Osteocyte (in vitro differentiated cells): ENCODE results near the gene LHFPL5. TPM values are rescaled to one million over a fixed set of nuclear protein-coding genes. Genes with fewer than 3 reads are reported as not detected.

ENCODE experiments used
- DNase-seq: peaks from one replicate; pipeline ENCODE4 v3.0.0; 2021; ENCODE audit warnings: mixed read lengths; ENCODE audit not compliant: unreplicated experiment; ENCODE audit errors: extremely low spot score
- H3K27ac Mint-ChIP-seq: one replicate; pipeline ENCODE4 v1.8.0; 2021; ENCODE audit warnings: mild to moderate bottlenecking, mixed read lengths; ENCODE audit not compliant: unreplicated experiment
- H3K27me3 Mint-ChIP-seq: one replicate; pipeline ENCODE4 v1.8.0; 2021; ENCODE audit warnings: mixed read lengths; ENCODE audit not compliant: unreplicated experiment
- H3K36me3 Mint-ChIP-seq: one replicate; pipeline ENCODE4 v1.8.0; 2021; ENCODE audit warnings: mixed read lengths; ENCODE audit not compliant: unreplicated experiment
- H3K4me1 Mint-ChIP-seq: one replicate; pipeline ENCODE4 v1.8.0; 2021; ENCODE audit warnings: mixed read lengths; ENCODE audit not compliant: unreplicated experiment
- H3K4me3 Mint-ChIP-seq: one replicate; pipeline ENCODE4 v1.8.0; 2021; ENCODE audit warnings: mild to moderate bottlenecking, moderate library complexity, mixed read lengths; ENCODE audit not compliant: unreplicated experiment
- H3K9me3 Mint-ChIP-seq: one replicate; pipeline ENCODE4 v1.8.0; 2021; ENCODE audit warnings: mixed read lengths; ENCODE audit not compliant: unreplicated experiment
- total RNA-seq: library from RNA; stranded (reverse); gene quantifications from 2 replicates; pipeline ENCODE4 v1.2.1, GENCODE V29; 2021
- TF ChIP-seq, protein P1 (sequence below): fragments of 200-600 bp; sonication (generic); IDR thresholded peaks from 2 replicates; pipeline ENCODE4 v1.5.0; 2021; ENCODE audit warnings: antibody characterized with exemption, mild to moderate bottlenecking, moderate library complexity

LHFPL5 gene
- total RNA-seq, 1 donor from 2014 or later = not detected

DNA sequence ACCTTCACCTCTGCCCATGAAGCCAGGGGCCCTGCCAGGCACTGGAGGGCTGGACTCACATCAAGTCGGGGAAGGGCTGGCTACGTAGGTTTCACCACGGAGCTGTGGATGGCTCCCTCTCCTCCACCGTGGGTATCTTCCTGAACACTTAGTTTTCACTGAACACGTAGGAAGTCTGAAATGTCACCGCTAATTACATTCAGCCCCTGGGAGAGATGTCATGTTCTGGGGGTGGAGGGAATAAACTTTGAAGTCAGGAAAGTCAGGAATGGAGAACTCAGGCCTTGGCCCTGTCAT is 6.5 kb downstream of the LHFPL5 start:
- Mint-ChIP-seq H3K4me3 (no peak overlapping the region), H3K27me3 (no peaks in the 10 kb centered on the region), H3K9me3 (no peaks in the 10 kb centered on the region), H3K27ac (no peak overlapping the region), H3K4me1 (peaks cover 2% of the 10 kb centered on the region), H3K36me3 (no peaks in the 10 kb centered on the region)
- TF ChIP-seq, protein P1, sequence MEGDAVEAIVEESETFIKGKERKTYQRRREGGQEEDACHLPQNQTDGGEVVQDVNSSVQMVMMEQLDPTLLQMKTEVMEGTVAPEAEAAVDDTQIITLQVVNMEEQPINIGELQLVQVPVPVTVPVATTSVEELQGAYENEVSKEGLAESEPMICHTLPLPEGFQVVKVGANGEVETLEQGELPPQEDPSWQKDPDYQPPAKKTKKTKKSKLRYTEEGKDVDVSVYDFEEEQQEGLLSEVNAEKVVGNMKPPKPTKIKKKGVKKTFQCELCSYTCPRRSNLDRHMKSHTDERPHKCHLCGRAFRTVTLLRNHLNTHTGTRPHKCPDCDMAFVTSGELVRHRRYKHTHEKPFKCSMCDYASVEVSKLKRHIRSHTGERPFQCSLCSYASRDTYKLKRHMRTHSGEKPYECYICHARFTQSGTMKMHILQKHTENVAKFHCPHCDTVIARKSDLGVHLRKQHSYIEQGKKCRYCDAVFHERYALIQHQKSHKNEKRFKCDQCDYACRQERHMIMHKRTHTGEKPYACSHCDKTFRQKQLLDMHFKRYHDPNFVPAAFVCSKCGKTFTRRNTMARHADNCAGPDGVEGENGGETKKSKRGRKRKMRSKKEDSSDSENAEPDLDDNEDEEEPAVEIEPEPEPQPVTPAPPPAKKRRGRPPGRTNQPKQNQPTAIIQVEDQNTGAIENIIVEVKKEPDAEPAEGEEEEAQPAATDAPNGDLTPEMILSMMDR = no peak
- DNase-seq = no peak

DNA sequence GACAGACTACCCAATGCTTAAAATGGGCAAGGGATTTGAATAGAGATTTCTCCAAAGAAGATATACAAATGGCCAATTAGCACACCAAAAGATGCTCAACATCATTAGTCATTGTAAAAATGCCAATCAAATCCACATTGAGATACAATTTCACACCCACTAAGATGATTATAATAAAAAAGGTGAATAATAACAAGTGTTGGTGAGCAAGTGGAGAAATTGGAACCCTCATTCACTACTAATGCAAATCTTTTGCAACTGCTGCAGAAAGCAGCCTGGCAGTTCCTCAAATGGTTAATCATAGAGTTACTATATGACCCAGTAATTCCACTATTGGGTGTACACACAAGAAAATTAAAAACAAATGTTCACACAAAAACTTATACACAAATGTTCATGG is 12.4 kb downstream of the LHFPL5 start:
- no peak for DNase-seq
- TF ChIP-seq, protein P1 = no peak
- H3K27me3 Mint-ChIP-seq = no peaks in the 10 kb centered on the region
- H3K4me3 Mint-ChIP-seq = no peak overlapping the region
- H3K9me3 Mint-ChIP-seq = no peaks in the 10 kb centered on the region
- no peaks in the 10 kb centered on the region for H3K4me1 Mint-ChIP-seq
- no peak overlapping the region for H3K27ac Mint-ChIP-seq
- no peaks in the 10 kb centered on the region for H3K36me3 Mint-ChIP-seq

DNA sequence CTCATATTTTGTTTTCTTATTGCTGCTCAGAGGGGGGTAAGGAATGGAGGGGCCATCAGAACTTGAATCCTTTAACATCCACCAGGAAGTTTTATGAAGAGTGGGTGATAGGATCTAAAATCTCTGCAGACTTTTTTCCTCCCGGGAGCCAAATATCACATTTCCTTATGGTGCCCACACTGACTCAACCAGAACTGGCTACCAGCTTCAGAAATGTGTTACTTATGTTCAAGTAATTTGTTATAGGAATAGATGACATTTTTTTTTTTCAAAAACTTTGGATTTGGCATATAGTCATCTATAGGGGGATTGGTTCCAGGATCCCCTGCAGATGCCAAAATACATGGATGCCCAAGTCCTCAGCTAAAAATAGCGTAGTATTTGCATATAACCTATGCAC is 18.4 kb downstream of the LHFPL5 start:
- Mint-ChIP-seq H3K27ac (no peak overlapping the region), H3K4me3 (no peak overlapping the region), H3K9me3 (no peaks in the 10 kb centered on the region), H3K36me3 (no peaks in the 10 kb centered on the region), H3K4me1 (no peaks in the 10 kb centered on the region), H3K27me3 (peaks cover 3% of the 10 kb centered on the region)
- TF ChIP-seq, protein P1 = no peak
- DNase-seq = no peak

DNA sequence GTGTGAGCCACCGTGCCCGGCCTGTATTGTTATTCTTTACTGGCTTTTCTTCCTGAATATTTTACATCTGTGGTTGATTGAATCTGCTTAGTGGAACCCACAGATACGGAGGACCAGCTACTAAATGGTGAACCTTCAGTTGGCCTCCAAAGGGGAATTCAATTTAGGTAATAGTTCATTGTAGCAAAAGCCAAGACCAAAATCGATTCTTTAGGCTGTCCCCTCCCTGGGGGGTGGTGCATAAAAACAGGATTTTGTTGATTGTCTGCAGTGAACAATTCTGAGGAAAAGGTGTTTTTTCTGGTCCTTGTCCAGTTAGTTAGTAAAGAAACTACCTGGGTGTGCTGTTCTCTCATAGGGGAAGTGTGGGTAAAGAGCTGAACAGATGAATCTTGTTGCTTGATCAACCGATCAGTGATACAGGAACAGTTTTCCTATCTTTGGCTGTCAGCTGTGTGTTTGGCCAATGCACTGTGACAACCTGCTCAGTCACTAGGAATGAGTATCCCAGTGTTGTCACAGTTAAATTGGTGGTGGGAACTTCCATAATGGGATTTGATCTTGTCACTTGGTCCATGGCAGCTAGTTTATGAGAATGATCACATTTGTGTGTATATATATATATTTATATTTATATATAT is 19.5 kb downstream of the LHFPL5 start:
- Mint-ChIP-seq H3K4me3 (no peak overlapping the region), H3K4me1 (no peaks in the 10 kb centered on the region), H3K27me3 (peaks cover 3% of the 10 kb centered on the region), H3K36me3 (no peaks in the 10 kb centered on the region), H3K9me3 (no peaks in the 10 kb centered on the region), H3K27ac (no peak overlapping the region)
- DNase-seq = no peak
- TF ChIP-seq, protein P1 = no peak

DNA sequence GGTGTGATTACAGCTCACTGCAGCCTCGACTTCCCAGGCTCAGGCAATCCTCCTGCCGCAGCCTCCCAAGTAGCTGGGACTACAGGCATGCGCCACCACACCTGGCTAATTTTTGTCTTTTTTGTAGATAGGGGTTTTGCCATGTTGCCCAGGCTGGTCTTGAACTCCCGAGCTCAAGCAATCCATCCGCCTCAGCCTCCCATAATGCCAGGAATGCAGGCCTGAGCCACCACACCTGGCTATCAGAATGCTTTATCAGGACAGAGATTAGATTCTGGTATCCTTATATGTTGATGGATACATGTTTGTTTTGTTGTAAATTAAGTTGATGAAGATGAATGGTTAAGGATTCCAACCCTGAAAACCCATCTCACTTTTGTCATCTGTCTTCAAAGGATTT is 24.2 kb downstream of the LHFPL5 start:
- peaks cover 3% of the 10 kb centered on the region for H3K27me3 Mint-ChIP-seq
- peaks cover 11% of the 10 kb centered on the region for H3K36me3 Mint-ChIP-seq
- H3K27ac Mint-ChIP-seq = no peak overlapping the region
- DNase-seq = no peak
- TF ChIP-seq, protein P1 = no peak
- H3K4me3 Mint-ChIP-seq = no peak overlapping the region
- no peaks in the 10 kb centered on the region for H3K4me1 Mint-ChIP-seq
- no peaks in the 10 kb centered on the region for H3K9me3 Mint-ChIP-seq
